Myocyte (in vitro differentiated cells): ENCODE results near the gene C15orf39. TPM values are rescaled to one million over a fixed set of nuclear protein-coding genes. Genes with fewer than 3 reads are reported as not detected.

Source experiments
- DNase-seq: peaks from one replicate; pipeline ENCODE4 v3.0.0-alpha.2; 2012; ENCODE audit warnings: low read depth
- total RNA-seq: library from RNA; depleted of rRNA; stranded (reverse); fragments of >200 nt; gene quantifications from 2 replicates; pipeline ENCODE4 v1.2.3, GENCODE V29; 2014

Gene C15orf39
- total RNA-seq, 1 donor from 2014 or later = 3.4 TPM

DNA sequence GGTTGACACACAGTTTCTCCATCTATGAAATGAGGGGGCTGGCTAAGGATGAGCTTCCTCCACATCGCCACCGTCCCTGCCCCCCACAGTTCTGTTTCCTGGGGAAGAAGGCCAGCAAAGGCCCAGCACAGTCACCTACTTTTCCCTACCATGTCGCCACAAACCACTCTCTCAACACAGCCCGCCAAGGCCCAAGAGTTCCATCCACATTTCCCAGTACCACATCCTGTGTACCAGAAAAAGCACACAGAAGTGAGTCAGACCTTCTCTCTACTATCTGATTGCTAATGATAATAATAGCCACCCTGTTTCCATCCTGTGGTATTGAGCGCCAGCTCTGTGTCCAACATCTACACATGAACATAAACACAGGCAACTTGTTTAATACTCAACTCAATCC, 30.3 kb upstream of the C15orf39 start:
- peak; percentile 94 for DNase-seq

DNA sequence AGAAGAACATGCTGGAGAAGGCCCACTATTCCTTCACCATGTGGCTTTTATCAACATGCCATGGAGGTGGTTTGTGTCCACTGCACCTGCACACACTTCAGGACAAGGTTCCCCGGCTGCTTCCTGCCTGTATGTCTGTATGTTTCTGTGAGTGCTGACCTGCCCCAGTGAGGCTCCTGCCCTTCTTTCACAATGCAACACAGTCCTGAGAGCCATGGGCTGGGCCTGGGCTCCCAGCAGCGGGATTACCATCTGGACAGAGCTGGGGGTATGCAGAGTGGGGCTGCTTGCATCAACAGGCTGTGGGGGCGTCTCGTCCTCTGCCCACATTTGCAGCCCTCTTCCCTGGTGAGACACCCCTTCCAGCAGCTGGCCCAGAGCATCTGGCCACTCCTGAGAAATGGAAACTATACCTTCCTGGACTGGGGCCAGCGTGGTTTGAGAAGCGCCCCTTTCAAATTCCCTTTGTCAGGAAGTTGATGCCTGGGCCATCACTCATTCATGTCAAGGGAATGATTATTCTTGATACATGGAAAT, 29.3 kb upstream of the C15orf39 start:
- DNase-seq = no peak

DNA sequence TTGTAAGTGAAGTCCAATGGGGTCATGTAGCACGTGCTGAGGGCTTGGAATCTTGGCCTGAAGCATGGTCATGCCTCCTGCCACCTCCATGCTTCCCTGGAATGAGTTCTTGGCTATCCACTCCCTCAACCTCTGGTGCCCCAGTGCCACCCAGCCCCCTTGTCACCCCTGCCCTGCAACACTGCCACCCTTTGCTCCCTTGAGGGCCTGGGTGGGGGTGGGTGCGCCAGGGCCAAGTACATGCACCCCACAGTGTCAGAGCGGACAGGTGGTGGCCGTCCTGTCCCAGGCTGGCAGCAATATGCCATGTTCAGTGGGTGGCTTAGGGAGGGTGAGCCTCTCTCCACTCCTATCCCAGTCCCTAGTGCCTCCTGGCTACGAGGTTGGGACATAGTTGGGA, 27.6 kb upstream of the C15orf39 start:
- DNase-seq = no peak

DNA sequence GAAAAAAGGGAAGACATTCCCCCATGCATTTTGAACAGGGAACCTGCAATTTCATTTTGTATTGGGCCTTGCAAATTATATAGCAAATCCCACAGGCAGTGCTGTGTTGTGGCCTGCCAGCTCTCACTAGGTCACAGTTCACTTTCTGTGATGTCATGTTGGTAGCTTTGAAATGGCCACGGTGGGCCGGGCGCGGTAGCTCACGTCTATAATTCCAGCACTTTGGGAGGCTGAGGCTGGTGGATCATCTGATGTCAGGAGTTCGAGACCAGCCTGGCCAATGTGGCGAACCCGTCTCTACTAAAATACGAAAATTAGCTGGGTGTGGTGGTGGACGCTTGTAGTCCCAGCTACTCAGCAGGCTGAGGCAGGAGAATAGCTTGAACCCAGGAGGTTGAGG, 27.0 kb upstream of the C15orf39 start:
- no peak for DNase-seq

DNA sequence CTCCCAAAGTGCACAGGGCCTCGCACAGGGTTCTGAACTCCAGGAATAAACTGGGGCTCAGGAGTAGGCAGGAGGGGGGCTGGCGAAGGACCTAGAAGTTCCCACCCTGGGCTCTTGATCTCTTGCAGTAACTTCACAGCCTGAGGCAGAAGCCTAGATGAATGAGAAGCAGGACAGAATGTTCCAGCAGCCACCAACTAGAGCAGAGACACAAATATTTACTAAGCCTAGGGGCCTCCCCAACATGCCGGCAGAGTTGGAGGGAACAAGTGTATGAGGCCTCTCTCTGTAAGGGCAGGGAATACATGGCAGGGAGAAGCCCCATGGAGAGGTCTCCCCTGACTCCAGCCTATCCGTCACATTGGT, 25.3 kb upstream of the C15orf39 start:
- DNase-seq = no peak

DNA sequence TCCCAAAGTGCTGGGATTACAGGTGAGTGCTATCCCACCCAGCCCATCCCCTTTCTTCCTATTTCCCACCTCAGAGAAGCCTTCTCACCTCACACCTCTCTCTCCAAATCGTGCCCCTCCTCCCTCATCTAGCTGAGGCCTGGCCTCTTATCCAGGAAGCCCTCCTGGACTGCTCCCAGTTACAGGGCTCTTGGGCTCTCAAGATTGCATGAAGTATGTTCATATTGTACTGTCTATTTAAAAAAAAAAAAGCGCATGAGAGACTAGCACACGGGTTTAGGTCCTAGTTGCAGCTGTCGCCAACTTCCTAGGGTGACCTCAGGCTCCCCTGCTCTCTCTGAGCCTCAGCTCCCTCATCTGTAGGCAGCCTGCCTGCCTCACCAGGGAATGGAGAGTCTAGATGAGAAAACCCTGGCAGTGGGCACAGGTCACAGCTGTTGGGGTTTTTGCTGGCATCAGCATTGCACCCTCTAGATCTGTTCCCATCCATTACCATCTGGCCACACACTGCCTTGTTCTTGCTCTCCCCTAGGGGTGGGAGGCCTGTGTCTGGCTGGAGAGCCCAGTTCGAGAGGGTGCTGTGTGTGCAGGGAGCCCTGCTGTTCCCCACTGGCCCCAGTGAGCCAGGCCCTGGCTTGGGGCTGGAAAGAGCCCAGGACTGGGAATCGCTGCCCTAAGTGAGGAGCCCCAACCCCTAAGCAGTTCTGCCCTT, 24.2 kb upstream of the C15orf39 start:
- peak; percentile 96 for DNase-seq

DNA sequence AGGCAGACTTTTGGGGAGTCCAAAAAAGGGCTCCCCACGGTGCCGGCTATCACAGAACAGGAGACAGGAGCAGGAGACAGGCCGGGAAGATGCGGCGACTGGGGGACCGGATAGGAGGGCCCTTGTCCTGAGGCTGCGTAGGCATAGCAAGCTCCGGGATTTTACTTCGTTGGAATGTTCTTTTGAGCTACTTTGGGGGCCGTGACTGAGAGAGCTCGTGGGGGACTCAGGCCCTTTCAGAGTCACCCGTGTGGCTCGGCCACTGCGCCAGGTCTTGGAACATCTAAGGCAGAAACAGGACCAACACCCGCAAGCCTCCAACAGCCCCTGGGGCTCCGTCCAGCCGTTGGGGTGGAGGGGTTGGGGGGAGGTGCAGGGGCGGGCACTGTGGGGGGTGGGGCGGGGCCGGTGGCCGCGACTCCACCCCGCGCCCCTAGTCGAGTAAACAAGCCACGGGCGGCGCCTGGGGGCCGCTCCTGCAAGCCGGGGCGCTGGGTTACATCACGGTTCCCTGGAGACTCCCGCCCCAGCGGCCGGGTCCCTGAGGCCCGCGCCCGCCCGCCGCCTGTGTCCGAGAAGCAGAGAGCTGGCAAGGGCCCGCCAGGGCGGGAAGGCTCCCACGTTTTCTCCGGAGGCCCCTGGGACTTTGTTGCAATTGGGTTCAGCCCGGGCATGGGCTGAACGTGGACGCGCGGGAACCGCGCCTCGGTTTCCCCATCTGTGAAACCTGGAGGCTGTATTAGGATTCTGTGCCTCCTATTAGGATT, 23.3 kb upstream of the C15orf39 start:
- no peak for DNase-seq

DNA sequence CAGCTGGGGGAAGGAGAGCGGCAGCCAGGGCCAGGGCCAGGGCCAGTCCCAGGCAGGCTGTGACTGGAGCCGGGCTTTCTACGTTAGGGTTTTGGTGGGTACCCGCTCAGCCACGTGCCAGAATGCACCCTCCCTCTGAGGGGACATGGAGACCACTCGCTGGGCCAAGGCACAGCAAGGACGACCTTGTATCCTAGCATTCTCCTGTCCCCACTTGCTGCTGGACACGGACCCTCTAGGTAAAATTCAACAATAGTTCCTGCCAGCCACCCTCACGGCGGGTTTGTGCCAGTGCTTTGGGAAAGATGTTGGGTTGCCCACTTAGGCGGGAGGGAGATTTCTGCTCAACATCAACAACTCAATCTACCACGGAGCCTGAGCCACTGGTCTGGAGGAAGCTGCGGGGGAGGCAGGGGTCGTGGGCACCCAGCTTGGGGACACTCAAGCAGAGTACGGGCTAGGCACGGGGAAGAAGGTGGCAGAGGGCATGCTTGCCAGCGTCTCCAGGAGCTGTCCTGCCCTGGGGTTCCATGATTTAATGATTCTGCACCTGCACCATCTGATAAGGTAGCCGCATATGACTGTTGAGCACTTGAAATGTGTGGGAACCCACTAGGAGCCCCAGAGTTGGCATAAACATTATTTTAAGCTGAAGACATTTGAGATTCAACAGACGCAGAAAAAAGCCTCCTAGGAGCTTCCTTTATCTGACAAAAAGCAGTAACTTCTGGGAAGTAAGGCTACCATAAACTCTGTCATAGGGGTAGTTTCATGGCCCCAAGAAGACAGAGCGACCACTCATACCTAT, 22.5 kb upstream of the C15orf39 start:
- no peak for DNase-seq

DNA sequence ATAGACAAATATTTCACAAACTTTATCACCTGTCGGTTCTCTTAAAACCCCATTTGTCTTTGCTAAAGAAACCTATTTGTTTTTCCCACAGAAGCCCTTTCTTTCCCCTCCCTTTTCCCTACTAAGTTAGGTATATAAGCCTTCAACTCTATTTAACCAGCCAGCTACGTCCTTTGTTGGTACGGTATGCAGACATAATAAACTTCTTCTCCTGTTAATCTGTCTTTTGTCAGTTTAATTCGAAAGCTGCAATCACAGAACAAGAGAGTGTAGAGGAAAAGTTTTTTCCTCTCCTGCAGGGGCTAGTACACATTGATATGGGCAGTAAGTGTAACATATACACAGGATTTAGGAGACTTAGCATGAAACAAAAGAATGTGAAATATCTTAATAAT, 21.9 kb upstream of the C15orf39 start:
- no peak for DNase-seq

DNA sequence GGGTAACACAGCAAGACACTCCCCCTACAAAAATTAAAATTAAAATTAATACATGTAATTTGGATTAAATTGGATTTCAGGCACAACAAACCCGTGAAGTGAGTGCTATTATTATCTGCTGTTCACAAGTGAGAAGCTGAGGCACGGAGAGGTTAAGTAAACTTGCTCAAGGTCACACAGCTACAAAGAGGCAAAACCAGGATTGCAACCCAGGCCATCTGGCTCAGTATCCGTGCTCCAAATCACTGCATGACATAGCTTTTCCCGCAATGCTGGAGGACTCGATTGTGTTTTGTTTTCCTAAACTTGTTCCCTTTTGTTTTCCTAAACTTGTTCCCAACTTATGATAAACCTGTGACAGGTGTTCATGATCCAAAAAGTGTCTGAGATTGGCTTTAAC, 19.9 kb upstream of the C15orf39 start:
- DNase-seq = no peak

DNA sequence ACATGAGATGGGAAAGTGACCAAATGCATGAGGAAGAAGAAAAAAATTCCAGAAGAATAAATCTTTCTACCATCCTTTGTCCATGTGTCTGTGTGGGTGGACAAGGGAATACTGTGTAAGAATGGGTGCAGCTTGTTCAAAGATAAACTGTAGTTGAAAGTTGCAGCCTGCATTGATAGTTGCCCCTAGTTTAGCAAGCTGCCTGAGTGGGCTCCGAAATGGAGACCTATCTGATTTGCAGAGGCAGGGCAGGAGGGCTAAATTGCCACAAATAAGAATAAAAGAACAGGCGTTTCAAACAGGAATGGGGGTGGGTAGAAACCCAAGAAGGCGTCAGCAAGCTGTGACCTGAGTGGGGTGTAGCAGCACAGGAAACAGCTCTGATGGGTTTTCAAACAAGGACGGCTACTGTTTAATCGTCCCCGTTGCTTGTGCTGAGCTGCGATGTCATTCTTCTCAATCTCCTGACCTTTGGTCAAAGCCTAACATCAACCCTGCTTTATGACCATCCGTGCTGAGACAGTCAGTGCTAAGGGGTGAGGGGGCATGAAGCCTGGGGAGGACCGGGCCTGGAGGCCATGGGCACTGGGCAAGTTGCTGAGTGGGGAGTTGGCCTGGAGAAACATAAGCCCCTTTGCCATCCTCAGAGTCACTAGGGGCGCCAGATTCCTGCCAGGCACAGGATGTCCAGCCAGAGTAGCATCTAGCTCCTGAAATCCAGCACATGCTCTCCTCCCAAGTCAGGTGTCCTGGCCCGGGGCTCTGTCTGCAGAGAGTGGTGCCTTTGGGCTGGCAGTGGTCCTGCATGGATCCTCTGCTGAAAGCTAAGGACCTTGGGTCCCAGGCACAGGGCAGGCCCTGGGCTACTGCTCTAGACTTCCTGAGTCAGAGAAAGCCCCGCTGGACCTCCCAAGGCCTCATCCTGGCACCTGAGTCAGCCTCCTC, 19.2 kb upstream of the C15orf39 start:
- no peak for DNase-seq

DNA sequence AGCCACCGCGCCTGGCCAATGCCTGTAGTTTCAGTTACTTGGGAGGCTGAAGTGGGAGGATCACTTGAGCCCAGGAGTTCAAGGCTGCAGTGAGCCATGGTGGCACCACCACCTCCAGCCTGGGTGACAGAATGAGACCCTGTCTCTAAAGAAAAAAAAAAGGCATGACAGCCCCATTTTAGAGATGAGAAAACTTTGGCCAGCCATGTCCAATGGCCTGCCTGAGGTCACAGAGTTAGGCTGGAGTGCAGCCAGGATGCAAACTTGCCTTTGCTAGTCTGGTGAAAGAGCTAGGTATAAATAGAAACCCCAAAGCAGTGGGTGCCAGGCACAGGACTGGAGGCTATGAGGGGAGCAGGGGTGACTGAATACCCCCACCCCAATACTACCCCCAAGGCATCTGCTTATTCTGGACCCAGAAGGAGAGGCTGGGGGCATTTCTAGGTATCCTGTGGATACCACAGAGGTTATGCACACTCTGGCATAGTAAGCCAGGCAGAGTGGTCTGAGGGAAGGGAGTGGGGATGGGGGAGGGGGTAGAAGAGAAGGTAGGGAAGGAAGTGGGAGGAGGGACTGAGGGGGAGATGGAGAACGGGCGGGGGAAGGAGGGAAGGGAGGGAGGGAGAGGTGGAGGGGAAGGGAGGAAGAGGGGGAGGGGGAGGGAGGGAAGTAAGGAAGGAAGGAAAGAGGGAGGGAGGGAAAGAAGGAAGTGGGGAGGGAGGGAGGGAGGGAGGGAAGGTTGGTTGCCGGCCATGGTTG, 16.2 kb upstream of the C15orf39 start:
- no peak for DNase-seq

DNA sequence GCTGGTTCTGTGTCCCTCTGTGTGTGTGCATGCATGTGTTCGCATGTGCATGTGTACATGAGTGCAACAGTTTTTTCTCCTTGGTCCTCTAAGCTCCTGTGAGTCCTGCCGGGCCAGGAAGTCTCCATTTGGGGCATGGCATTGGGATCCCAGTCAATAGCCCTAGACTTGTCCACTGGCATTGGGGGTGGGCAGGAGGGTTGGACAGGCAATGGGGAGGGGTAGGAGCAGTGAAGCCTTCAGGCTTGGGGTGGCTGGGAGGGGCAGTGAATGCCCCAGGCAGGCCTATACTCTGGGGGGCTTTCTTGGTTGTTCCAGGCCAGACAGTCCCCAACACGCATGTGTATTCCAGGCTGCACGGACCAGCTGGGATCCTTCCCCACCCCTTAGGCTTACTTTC, 15.6 kb upstream of the C15orf39 start:
- no peak for DNase-seq

DNA sequence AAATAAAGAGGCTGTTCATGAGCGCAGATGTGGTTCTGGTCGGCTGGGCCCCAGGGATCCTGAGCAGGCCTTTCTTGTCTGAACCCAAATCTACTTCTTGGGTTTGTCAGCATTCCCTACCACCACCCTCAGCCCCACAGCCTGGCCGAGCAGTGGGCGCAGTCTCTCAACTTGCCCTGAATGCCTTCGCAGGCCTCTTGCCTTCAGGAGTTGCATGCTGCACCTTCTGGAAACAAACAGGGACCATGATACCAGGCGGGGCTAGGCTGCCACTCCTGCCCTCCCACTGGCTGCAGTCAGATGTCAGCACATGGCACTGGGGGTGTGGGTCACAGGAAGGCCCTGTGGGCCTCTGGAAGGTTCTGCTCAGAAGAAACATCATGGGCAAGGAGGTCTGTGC, 13.2 kb upstream of the C15orf39 start:
- no peak for DNase-seq

DNA sequence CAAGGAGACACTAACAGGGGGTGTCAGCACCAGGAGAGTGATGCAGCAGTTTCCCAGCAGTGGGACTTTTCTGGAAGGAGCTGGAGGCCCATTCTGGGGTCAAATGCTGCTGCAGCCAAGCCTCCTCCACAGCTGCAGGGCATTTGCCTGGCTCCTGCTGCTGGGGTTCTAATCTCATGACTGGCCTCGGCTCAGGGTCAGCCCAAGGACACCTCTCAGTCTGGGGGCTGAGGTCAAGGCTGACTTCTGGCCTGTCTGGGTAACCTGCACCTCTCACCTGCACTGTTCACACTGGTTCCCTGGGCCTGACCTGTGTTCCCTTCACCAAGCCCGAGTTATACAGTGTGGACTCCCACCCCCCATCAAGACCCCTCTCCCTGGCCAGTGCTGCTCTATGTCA, 10.4 kb upstream of the C15orf39 start:
- DNase-seq = no peak

DNA sequence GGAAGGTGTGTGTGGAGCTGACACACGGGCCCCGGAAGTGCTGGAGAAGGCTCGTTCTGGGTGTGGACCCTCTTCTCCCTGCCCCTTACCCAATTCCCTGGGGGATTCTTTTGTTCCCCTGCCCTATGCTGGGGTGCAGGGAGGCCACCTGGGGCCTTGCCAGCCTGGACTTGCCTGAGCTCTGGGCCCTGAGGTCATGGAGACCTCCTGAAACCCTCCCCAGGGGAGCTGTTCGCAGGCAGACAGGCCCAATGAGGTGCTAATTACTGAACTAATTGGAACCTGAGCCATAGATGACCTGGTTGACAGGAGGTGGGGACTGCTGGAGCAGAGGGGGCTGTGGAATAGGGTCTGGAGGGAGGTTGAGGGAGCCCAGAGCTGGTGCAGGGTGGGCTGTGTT, 9.4 kb upstream of the C15orf39 start:
- no peak for DNase-seq

DNA sequence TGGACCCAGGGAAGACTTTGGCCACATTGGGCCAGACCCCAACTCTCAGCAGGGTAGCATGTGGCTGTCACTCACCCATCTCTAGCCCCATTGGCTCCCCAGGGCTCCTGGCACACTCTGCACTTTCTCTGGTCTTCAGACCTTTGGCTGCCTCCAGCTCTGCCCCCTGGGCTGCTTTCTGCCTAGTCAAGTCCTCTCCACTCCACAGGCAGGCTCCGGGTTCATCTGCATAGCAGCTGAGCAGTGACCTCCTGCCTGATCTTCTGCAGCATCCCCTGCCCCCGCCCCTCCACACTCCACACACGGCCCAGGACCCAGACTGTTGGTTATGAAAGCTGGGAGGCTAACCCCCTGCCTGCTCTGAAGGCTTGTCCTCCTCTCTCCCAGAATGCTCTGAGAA, 8.4 kb upstream of the C15orf39 start:
- DNase-seq = no peak

DNA sequence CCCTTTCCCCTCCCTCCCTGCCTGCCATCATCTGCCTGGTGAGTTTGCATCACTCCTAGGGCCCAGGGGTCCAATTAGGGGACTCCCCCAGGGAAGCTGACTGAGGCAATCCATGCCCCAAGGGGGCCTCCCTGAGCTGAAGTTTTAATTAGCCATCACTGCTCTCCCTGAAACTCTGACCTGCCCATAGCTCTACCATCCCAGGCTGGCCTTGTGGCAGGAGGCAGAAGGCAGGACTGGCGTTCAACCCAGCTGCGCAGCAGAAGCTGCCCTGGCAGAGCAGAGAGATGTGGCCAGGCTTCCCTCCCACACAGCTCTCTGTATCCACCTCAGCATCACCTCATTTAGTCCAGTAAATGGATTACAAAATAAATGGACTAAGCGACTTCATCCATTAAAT, 7.7 kb upstream of the C15orf39 start:
- DNase-seq = no peak

DNA sequence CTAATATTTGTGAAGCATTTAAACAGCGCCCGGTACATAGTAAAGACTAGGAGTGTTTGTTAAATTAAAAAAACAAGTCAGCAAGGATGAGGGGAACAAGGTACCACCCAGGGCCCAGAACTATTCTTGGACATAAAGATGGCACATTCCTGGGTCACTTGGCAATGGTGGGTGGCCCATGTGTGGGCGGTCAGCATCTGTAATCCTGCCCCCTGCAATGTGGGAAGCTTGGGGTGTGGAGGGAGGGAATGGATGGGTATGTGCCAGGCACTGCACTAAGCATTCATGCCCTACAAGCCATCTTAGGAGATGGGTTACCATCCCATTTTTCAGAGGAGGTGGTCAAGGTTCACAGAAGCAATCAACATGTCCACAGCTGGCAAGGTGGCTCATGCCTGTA, 7.3 kb upstream of the C15orf39 start:
- no peak for DNase-seq

DNA sequence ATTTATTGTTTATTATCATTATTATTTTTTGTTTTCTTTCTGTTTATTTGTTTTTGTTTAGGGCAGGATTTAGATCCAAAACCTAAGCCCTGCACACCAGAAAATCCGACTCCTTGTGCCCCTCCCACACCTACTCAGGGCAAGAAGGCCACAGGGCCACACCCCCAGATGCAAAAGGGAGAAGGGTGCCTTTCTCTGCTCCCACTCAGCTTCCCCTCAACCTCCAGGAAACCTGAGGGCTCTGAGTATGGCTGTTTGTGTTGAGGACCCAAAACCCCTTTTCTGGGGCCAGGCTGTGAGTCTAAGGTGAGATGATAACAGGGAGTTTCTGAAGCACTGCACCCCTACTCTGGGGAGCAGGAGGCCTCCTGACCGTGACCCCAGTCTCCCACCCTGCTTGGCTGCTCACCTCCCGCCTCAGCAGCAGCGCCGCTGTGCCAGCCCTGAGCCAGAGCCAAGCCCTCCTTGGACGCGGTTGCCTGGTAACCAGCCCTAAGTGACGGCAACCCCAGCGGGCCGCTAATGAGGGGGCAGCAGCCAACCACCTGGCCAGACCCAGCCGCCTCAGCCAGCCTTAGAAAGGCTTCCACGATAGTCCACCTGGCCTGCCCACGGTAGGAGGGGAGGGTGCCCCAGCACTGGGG, 6.4 kb upstream of the C15orf39 start:
- no peak for DNase-seq
